Natural killer cell treated with Interleukin-12 subunit alpha and Interleukin-12 subunit beta and Interleukin-15 and Interleukin-18, amount 100 ng/mL, for 72 hours (primary cell): ENCODE data around the gene YKT6. TPM values are rescaled to one million over a fixed set of nuclear protein-coding genes. Genes with fewer than 3 reads are reported as not detected.
"Not testable (repeated sequence)": the region's sequence is repeated elsewhere in the genome, so short reads cannot be mapped to it uniquely, and the experiment has no call there.

Source experiments
- ATAC-seq, 2 donors: fragments of 150-1000 bp; cut with Tn5 transposase in 1 of 2; sonication (Bioruptor Pico), chemical (Tn5 transposase) in 1 of 2; 2 replicates each; pipeline ENCODE4 v1.10.0; 2021
- DNase-seq: peaks from one replicate; pipeline ENCODE4 v3.0.0; 2022; ENCODE audit warnings: low spot score
- H3K27ac Mint-ChIP-seq, 2 donors: 1 replicate in 1 of 2; 2 replicates in 1 of 2; pipeline ENCODE4 v1.8.0; 2022; ENCODE audit warnings: mixed read lengths in 2 of 2, mild to moderate bottlenecking in 1 of 2, moderate library complexity in 1 of 2
- H3K27me3 Mint-ChIP-seq, 2 donors: 1 replicate in 1 of 2; 2 replicates in 1 of 2; pipeline ENCODE4 v1.8.0; 2022; ENCODE audit warnings: mixed read lengths in 2 of 2
- H3K36me3 Mint-ChIP-seq: one replicate; pipeline ENCODE4 v1.8.0; 2022; ENCODE audit warnings: mixed read lengths
- H3K4me1 Mint-ChIP-seq, 2 donors: 1 replicate in 1 of 2; 2 replicates in 1 of 2; pipeline ENCODE4 v1.8.0; 2022; ENCODE audit warnings: low read depth in 2 of 2, mixed read lengths in 2 of 2, mild to moderate bottlenecking in 1 of 2
- H3K4me3 Mint-ChIP-seq: one replicate; pipeline ENCODE4 v1.8.0; 2022; ENCODE audit warnings: mixed read lengths
- H3K9me3 Mint-ChIP-seq: 2 replicates; pipeline ENCODE4 v1.8.0; 2022; ENCODE audit warnings: mixed read lengths
- total RNA-seq, 2 donors: library from RNA; stranded (reverse); gene quantifications; one replicate each; pipeline ENCODE4 v1.2.3, GENCODE V29; 2022

Gene YKT6
- total RNA-seq, 2 donors from 2014 or later = 93.1 to 99.3 TPM

DNA sequence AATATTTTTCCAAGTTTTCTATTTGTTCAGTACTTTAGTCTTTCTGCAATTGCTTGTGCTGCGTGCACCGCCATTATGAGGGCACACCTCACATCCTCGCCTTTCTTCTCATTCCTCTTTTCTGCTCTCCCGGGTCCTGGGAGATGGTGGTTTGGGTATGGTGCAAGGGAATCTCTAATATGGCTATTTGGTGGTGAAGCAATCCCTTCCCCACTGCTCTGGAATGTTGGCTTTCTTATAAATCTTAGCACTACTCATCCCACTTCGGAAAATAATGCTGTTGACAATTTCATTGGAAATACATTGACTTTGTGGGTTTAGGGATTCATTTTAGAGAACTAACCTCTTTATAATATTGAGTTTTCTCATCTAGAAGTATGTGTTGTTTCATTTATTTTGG, 9.6 kb upstream of the YKT6 start:
- peaks cover 23 to 25% of the 10 kb centered on the region in 2 donors for H3K27me3 Mint-ChIP-seq
- no peaks in the 10 kb centered on the region for H3K9me3 Mint-ChIP-seq
- DNase-seq (no peak), ATAC-seq (no peak)
- no peak overlapping the region for H3K4me3 Mint-ChIP-seq
- no peaks in the 10 kb centered on the region for H3K36me3 Mint-ChIP-seq
- H3K4me1 Mint-ChIP-seq = peaks cover 0 to 6% of the 10 kb centered on the region in 2 donors
- no peak overlapping the region for H3K27ac Mint-ChIP-seq

DNA sequence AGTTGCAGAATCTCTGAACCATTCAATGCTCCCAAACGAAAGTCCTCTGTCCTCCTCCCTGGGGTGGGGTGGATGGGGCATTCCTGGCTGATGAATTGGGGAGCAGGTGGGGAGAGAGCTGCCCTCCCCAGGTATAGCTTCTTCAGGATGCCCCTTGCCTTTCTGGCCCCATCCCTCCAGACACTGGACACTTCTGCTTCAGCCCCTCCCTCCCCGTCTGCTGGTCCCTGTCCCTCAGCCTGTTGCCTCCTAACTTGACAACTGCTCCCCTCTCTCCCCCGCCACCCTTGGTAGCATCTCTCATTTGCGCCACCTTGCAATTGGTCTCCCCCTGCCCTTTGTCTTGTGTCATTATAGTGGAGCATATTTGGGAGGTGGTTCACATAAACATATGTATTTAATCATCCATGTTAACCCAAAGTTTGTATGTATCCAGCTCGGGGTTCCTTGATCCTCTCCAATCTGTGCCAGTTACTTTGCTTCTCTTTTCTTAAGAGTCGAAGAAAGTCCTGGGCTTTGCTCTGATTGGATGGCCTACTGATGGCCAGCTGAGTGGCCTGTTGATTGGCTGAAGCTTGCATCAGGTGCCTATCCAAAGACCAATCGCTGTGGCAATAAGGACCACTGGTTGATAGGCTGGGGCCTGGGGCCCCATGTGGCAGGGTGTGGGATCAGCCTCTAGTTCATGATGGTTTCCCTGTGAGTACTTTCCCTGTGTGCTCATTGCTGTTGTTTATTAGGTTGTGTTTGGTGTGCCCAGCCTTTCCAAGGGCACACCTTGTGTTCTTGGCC, 7.6 kb upstream of the YKT6 start:
- Mint-ChIP-seq H3K36me3 (no peaks in the 10 kb centered on the region), H3K27ac (no peak overlapping the region), H3K27me3 (peaks cover 26 to 34% of the 10 kb centered on the region in 2 donors)

DNA sequence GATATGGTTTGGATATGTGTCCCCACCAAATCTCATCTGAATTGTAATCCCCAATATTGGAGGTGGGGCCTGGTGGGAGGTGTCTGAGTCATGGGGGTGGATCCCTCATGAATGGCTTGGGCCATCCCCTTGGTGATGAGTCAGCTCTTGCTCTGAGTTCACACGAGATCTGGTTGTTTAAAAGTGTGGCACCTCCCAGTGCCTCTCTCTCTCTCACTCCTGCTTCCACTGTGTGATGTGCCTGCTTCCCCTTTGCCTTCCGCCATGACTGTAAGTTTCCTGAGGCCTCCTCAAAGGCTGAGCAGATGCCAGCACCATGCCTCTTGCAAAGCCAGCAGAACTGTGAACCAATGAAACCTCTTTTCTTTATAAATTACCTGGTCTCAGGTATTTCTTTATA, 6.7 kb upstream of the YKT6 start:
- Mint-ChIP-seq H3K27me3 (peaks cover 24 to 34% of the 10 kb centered on the region in 2 donors), H3K27ac (no peak overlapping the region), H3K4me1 (peaks cover 0 to 9% of the 10 kb centered on the region in 2 donors), H3K36me3 (no peaks in the 10 kb centered on the region), H3K9me3 (no peaks in the 10 kb centered on the region), H3K4me3 (no peak overlapping the region)
- ATAC-seq (peak in 1 of 2 donors; percentile 43), DNase-seq (no peak)

More for the DNA sequence above, 7.6 kb upstream of the YKT6 start:
- Mint-ChIP-seq H3K4me1 (peaks cover 0 to 9% of the 10 kb centered on the region in 2 donors), H3K9me3 (no peaks in the 10 kb centered on the region), H3K4me3 (no peak overlapping the region)
- ATAC-seq = peak in 1 of 2 donors; percentile 15
- no peak for DNase-seq

DNA sequence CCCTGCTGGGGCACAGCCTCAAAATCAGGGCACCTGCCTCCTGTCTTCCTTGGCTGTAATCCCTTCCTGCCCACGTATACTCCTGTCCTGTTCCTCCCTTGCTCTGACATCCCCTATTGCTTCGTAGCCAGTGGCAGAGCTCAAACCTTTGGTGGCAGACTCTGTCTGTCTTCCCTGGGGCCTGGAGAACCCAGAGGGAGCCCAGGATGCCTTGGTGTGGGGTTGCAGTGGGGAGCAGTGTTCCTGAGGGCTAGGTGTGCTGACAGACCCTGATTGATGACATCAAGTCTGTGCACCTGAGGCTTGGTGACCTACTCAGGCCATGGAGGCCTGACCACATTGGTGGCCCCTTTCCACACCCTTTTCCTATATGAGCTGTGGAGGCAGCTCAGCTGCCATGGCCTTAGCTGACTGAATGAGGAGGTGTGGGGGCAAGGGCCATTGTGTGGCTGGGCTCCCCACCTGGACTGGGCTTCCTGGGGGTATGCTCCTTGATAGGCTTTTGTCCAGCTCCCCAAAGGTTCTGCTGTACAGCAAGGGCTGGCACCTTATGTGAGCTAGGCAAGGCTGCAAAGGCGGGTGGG, 6.1 kb upstream of the YKT6 start:
- H3K27me3 Mint-ChIP-seq = peaks cover 24 to 34% of the 10 kb centered on the region in 2 donors
- no peak overlapping the region for H3K27ac Mint-ChIP-seq
- peaks cover 0 to 9% of the 10 kb centered on the region in 2 donors for H3K4me1 Mint-ChIP-seq
- H3K9me3 Mint-ChIP-seq = no peaks in the 10 kb centered on the region
- no peak overlapping the region for H3K4me3 Mint-ChIP-seq
- DNase-seq (no peak), ATAC-seq (no peak)
- H3K36me3 Mint-ChIP-seq = no peaks in the 10 kb centered on the region

DNA sequence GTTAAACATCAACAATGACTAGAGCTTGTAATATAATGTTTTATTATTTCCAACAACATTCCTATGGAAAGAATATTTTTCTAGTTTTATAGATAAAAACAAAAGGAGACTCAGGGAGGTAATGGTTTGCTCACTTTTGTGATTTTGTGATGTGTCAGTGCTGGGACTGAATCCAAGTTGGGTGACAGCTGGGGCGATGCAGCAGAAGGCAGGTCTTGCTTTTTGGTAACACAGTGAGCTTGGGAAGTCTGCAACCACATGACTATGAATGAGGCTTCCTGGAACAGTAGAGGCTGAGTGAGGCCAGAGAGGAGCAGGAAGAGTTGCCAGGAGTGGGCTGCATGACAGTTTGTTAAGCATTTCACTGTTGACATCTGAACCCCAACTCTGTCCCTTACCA, 4.9 kb upstream of the YKT6 start:
- no peaks in the 10 kb centered on the region for H3K36me3 Mint-ChIP-seq
- DNase-seq (no peak), ATAC-seq (no peak)
- H3K27ac Mint-ChIP-seq = no peak overlapping the region
- H3K4me1 Mint-ChIP-seq = peaks cover 0 to 9% of the 10 kb centered on the region in 2 donors
- peaks cover 21 to 29% of the 10 kb centered on the region in 2 donors for H3K27me3 Mint-ChIP-seq
- no peaks in the 10 kb centered on the region for H3K9me3 Mint-ChIP-seq
- no peak overlapping the region for H3K4me3 Mint-ChIP-seq

DNA sequence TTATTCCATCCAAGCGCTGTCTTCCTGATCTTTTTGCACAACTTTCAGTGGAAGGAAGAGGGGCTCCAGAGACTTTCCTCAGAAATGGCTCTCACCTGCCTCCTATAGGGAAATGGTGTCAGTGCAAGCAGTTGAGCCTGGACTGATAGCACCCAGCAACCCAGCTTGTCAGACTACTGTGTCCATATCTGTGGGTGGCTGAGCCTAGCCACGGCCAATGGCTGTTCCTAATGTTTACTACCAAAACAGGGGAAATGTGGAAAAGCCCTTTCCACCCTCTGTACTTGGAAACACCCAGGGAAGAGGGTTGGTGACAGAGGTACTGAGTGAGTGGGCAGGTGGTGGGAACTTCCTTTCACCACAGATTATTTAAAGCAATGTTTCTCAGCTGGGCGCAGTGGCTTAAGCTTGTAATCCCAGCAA, 4.3 kb upstream of the YKT6 start:
- H3K36me3 Mint-ChIP-seq = no peaks in the 10 kb centered on the region
- peaks cover 17 to 24% of the 10 kb centered on the region in 2 donors for H3K27me3 Mint-ChIP-seq
- H3K4me3 Mint-ChIP-seq = no peak overlapping the region
- no peaks in the 10 kb centered on the region for H3K9me3 Mint-ChIP-seq
- ATAC-seq (no peak), DNase-seq (no peak)
- H3K27ac Mint-ChIP-seq = no peak overlapping the region
- H3K4me1 Mint-ChIP-seq = peaks cover under 1 to 10% of the 10 kb centered on the region in 2 donors

DNA sequence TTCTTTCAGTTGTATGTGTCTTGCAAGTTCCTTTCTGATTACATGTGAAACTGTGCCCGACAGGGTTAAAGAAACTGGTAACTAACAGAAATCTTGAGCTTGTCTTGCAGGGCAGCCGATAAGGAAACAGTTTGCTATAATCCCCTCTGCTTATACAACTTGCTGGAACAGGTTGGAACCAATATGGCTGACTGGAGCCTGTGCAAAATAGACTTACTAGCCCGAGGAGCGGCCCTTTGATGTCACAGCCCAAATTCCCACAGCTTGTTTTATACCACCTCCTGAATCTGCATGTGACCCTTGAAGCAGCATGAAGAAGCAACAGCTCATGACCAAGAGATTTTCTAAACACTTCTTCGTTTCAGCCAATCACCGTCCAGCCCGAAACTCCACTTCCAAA, 3.3 kb upstream of the YKT6 start:
- H3K4me3 Mint-ChIP-seq = no peak overlapping the region
- no peaks in the 10 kb centered on the region for H3K9me3 Mint-ChIP-seq
- peaks cover 15 to 20% of the 10 kb centered on the region in 2 donors for H3K27me3 Mint-ChIP-seq
- no peak overlapping the region for H3K27ac Mint-ChIP-seq
- DNase-seq (no peak), ATAC-seq (no peak)
- H3K36me3 Mint-ChIP-seq = no peaks in the 10 kb centered on the region
- peaks cover 11 to 18% of the 10 kb centered on the region in 2 donors for H3K4me1 Mint-ChIP-seq

DNA sequence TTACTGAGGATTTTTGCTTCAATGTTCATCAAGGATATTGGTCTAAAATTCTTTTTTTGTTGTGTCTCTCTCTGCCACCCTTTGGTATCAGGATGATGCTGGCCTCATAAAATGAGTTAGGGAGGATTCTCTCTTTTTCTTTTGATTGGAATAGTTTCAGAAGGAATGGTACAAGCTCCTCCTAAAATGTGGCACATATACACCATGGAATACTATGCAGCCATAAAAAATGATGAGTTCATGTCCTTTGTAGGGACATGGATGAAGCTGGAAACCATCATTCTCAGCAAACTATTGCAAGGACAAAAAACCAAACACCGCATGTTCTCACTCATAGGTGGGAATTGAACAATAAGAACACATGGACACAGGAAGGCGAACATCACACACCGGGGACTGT, 615 bp upstream of the YKT6 start:
- not testable (repeated sequence) for H3K27me3 Mint-ChIP-seq, ATAC-seq, DNase-seq

DNA sequence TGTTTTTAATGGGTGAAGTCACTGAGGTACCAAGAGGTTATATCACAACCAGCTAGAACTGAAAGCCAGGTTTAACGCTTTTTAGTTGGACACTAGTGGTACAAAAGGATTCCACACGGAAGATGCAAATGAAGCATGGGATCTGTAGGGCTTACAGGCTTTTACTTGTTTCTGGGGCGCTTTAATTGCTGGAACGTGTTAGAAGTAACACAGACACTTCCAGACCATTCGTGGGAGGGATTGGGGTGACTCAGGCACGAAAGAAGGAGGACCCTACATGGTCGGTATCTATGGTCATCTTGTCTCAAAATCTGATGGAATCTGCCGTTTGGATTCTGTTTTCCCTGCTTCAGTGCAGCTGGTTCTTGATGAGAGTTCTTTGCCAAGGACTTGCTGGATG, 1.0 kb downstream of the YKT6 start:
- no peaks in the 10 kb centered on the region for H3K9me3 Mint-ChIP-seq
- peak overlapping the region; percentile 81 for H3K4me3 Mint-ChIP-seq
- H3K4me1 Mint-ChIP-seq = peaks cover 28 to 39% of the 10 kb centered on the region in 2 donors
- H3K36me3 Mint-ChIP-seq = peaks cover 13% of the 10 kb centered on the region
- DNase-seq (no peak), ATAC-seq (no peak)
- peaks cover 8 to 9% of the 10 kb centered on the region in 2 donors for H3K27me3 Mint-ChIP-seq
- peak overlapping the region; percentile 43 to 83 for H3K27ac Mint-ChIP-seq

More for the DNA sequence above, 615 bp upstream of the YKT6 start:
- H3K27ac Mint-ChIP-seq, H3K36me3 Mint-ChIP-seq, H3K9me3 Mint-ChIP-seq: not testable (repeated sequence)
- Mint-ChIP-seq H3K4me1 (peaks cover 28 to 34% of the 10 kb centered on the region in 2 donors), H3K4me3 (peak overlapping the region; percentile 74)

DNA sequence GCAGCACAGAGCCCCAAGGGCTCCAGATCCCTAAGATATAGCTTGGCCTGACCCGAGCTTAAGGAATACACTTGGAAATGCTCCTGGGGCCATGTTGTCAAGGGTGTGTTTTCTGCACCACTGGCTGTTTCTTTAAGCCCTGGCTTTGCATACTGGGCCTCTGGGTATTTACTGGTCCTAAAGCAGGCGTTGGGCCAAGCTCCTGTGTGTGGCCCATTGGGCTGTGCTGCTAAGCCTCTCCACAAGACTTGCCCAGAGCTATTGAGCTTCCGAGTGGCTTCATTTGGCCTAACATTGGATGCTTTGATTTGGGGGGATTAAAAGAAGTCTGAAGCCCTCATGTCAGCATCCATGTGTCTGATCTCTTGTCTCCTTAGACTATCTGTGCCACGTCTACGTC, 5.2 kb downstream of the YKT6 start:
- ATAC-seq (no peak), DNase-seq (no peak)
- H3K9me3 Mint-ChIP-seq = no peaks in the 10 kb centered on the region
- H3K36me3 Mint-ChIP-seq = peaks cover 29% of the 10 kb centered on the region
- peaks cover 31 to 39% of the 10 kb centered on the region in 2 donors for H3K4me1 Mint-ChIP-seq
- H3K4me3 Mint-ChIP-seq = no peak overlapping the region
- H3K27me3 Mint-ChIP-seq = no peaks in the 10 kb centered on the region
- H3K27ac Mint-ChIP-seq = no peak overlapping the region

DNA sequence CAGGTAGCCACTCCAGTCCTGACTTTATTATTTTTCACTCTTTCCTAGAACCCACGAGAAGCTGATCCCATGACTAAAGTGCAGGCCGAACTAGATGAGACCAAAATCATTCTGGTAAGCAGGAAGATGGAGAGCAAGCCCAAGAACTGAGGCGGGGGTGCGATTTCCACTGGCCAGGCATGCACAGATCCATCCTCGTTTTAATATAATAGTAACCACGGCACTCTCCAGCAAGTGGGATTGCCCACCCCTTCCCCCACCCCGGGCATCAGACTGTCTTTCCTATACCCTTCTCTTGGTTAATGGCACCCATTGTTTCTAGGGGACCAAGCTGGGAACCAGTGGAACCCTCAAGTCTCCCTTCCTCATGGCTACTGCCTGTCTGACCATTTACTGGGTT, 7.3 kb downstream of the YKT6 start:
- Mint-ChIP-seq H3K27ac (no peak overlapping the region), H3K27me3 (no peaks in the 10 kb centered on the region), H3K36me3 (peaks cover 35% of the 10 kb centered on the region), H3K4me3 (no peak overlapping the region), H3K9me3 (no peaks in the 10 kb centered on the region), H3K4me1 (peaks cover 22 to 30% of the 10 kb centered on the region in 2 donors)
- no peak for DNase-seq
- ATAC-seq = no peak

DNA sequence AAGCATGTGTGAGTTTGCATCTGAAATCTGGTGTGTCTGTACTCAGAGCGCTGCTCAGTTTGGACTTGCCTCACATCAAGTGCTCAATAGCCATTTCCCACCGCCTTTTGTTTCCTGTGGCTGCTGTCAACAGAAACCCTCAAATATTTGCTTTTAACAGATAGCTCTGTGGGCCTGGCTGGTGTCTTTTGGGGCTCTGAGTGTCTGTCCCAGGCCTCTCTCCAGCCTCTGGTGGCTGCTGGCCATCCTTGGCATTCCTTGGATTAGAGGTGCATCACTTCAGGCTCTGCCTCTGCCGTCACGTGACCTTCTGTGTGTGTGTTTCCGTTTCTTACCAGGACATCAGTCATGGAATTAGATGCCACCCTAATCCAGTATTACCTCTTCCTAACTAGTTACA, 9.3 kb downstream of the YKT6 start:
- peaks cover 27% of the 10 kb centered on the region for H3K36me3 Mint-ChIP-seq
- H3K9me3 Mint-ChIP-seq = no peaks in the 10 kb centered on the region
- no peak for DNase-seq
- ATAC-seq = no peak
- no peaks in the 10 kb centered on the region for H3K27me3 Mint-ChIP-seq
- H3K27ac Mint-ChIP-seq = no peak overlapping the region
- H3K4me3 Mint-ChIP-seq = no peak overlapping the region
- H3K4me1 Mint-ChIP-seq = peaks cover 10 to 11% of the 10 kb centered on the region in 2 donors

DNA sequence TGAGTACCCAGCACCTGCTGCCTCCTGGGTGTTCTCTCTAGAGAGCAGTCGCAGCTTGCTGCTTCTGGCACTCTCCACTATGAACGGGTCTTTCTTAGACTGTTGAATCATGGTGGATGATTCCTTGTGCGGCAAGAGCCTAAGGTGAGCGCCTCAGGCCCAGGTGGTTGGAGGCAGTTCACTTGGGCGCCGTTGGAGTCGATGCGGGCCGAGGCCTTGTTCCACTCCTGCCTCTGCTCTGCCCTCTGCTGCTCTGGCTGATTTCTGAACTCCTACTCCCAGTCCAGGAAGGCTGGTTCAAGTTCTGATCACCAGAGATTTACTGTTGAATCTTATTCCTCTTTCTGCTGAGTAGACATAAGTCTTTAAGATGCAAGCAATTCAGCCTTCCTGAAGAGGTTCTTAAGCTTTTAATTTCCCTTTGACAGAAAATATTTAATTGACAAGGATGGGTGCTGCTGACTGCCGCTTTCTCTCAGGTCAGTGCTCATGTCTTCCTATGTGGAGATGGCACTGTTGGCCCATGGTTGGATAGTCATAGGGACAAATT, 10.4 kb downstream of the YKT6 start:
- no peak for ATAC-seq
- no peak overlapping the region for H3K4me3 Mint-ChIP-seq
- no peaks in the 10 kb centered on the region for H3K27me3 Mint-ChIP-seq
- DNase-seq = peak; percentile 29
- no peaks in the 10 kb centered on the region for H3K9me3 Mint-ChIP-seq
- H3K36me3 Mint-ChIP-seq = peaks cover 22% of the 10 kb centered on the region
- H3K4me1 Mint-ChIP-seq = peaks cover 6 to 7% of the 10 kb centered on the region in 2 donors
- H3K27ac Mint-ChIP-seq = peak overlapping the region in 1 of 2 donors; percentile 52

DNA sequence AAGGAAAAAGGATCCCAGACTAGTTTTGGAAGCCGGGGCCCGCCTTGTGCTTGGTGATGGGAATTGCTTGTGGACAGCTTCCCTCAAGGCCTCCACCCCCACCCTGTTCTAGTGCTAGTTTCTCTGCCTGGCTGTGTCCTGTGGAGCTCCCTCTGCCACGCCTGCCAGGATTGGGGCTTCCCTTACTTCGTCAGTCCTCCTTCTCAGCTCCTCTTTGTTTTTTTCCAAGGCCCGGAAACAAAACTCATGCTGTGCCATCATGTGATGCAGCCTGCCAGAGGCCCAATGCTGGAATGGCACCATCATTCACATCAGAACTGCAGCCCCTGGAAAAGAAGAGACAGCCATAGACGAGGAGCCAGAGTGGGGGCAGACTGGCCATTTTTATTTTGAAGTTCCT, 11.2 kb downstream of the YKT6 start:
- ATAC-seq (no peak), DNase-seq (peak; percentile 25)
- H3K27ac Mint-ChIP-seq = no peak overlapping the region
- no peaks in the 10 kb centered on the region for H3K27me3 Mint-ChIP-seq
- no peak overlapping the region for H3K4me3 Mint-ChIP-seq
- H3K4me1 Mint-ChIP-seq = peaks cover 6 to 7% of the 10 kb centered on the region in 2 donors
- peaks cover 22% of the 10 kb centered on the region for H3K36me3 Mint-ChIP-seq
- H3K9me3 Mint-ChIP-seq = no peaks in the 10 kb centered on the region
